ENCODE data around the gene KIF19. TPM values are rescaled to one million over a fixed set of nuclear protein-coding genes. Genes with fewer than 3 reads are reported as not detected.

KIF19 gene
- total and polyA plus RNA-seq, 2 of the 8 experiments (the other 6 are each of a cell fraction or from before 2014, with no cell fraction given), result 0.52 to 0.77 TPM

- H4K8ac ChIP-seq (ENCODE audit: extremely low read depth, insufficient read depth, low read length), result no peak within 1 kb of the TSS; the same call in 1 of the 2 replicates
- H3K79me2 ChIP-seq (ENCODE audit: control insufficient read depth in 1 of 2, insufficient read depth in 2 of 2, low read length in 2 of 2), result no peaks in the 10 kb centered on the region
- no peak within 1 kb of the TSS for H3K14ac ChIP-seq (ENCODE audit: insufficient read length)
- no peaks in the 10 kb centered on the region for H3K9me3 ChIP-seq (ENCODE audit: insufficient read depth in 2 of 2, low read depth in 1 of 2, low read length in 1 of 2)
- peak within 1 kb of the TSS; percentile 46; the same call in 1 of the 2 replicates for H2AFZ ChIP-seq (ENCODE audit: low read length)
- H2AK5ac ChIP-seq (ENCODE audit: low read depth, low read length), result no peak within 1 kb of the TSS
- 40% methylated on average over 16 of the region's 28 CpGs; no CpG with 5 or more reads in 1 of the 2 experiments for WGBS, 2 experiments (ENCODE audit: extremely low coverage in 1 of 2, insufficient coverage in 1 of 2, insufficient read length in 1 of 2, insufficient replicate concordance in 2 of 2, low coverage in 1 of 2, low lambda C conversion rate in 2 of 2, missing lambda C conversion rate in 1 of 2)
- peaks cover 0 to 10% (median 0%) of the 10 kb centered on the region in 4 experiments; a peak in 1 of 8 replicates for H3K36me3 ChIP-seq (ENCODE audit: control insufficient read depth in 2 of 4, insufficient read depth in 4 of 4, low read length in 3 of 4)
- H3K56ac ChIP-seq (replicated peaks; ENCODE audit: insufficient read length, low read depth, low read length), result peak within 1 kb of the TSS; percentile 28
- ChIA-PET CTCF (ENCODE audit: partially characterized antibody) (interaction anchor here (0.7 to 9.2 kb wide), 38 partner anchors 7 to 501 kb away, joined by 3 to 83 read pairs (median 5); partner anchors contain the start of gene GPR142), POLR2A (ENCODE audit: partially characterized antibody) (interaction anchor here (0.6 to 1.6 kb wide), 11 partner anchors 9 to 157 kb away, joined by 3 to 4 read pairs (median 3); no protein-coding TSS in a partner anchor)
- H3K18ac ChIP-seq (ENCODE audit: extremely low read depth, low read length), result peak within 1 kb of the TSS; percentile 93
- no peaks in the 10 kb centered on the region for H3K79me1 ChIP-seq (ENCODE audit: low read depth, low read length)
- peak within 1 kb of the TSS; percentile 61 for H2BK120ac ChIP-seq (replicated peaks; ENCODE audit: low read depth, low read length)
- H3K4me1 ChIP-seq (replicated peaks in 1 of 4; ENCODE audit: control insufficient read depth in 3 of 4, insufficient read depth in 4 of 4, low read length in 3 of 4), result peaks cover 5 to 29% (median 19%) of the 10 kb centered on the region in 4 experiments
- peak within 1 kb of the TSS; percentile 86 for H4K5ac ChIP-seq (ENCODE audit: insufficient read length, low read depth, low read length)
- H3K23ac ChIP-seq (ENCODE audit: insufficient read length), result no peak within 1 kb of the TSS
- DNase-seq (ENCODE audit: low read depth in 1 of 2, low spot score in 2 of 2) (peak in 1 of 2 experiments; percentile 97), FAIRE-seq (no peak)
- peak within 1 kb of the TSS; percentile 92; the same call in 1 of the 2 replicates for H2BK15ac ChIP-seq (ENCODE audit: low read length)
- H2BK20ac ChIP-seq (ENCODE audit: low read length), result peak within 1 kb of the TSS; percentile 98
- H3K23me2 ChIP-seq (ENCODE audit: low read depth, low read length), result peaks cover 1% of the 10 kb centered on the region
- no peaks in the 10 kb centered on the region for H4K20me1 ChIP-seq (replicated peaks in 1 of 2; ENCODE audit: control insufficient read depth in 1 of 2, insufficient read depth in 2 of 2, low read length in 2 of 2)
- H3K4me2 ChIP-seq (ENCODE audit: insufficient read depth in 1 of 2, low read depth in 2 of 2, low read length in 2 of 2), result peak within 1 kb of the TSS; percentile 5 to 80; a peak in 3 of 4 replicates
- H3K9ac ChIP-seq (replicated peaks in 1 of 4; ENCODE audit: extremely low read depth in 1 of 4, low read depth in 3 of 4, low read length in 3 of 4), result peak within 1 kb of the TSS in 2 of 4 experiments; percentile 34 to 45; a peak in 3 of 7 replicates
- H2BK12ac ChIP-seq (ENCODE audit: low read depth, low read length), result peak within 1 kb of the TSS; percentile 85; the same call in 1 of the 2 replicates
- H3K4me3 ChIP-seq (ENCODE audit: extremely low read depth in 1 of 4, insufficient read depth in 2 of 4, low read depth in 3 of 4, low read length in 4 of 4), result peak within 1 kb of the TSS in 3 of 4 experiments; percentile 24 to 54 (median 45); a peak in 6 of 8 replicates
- peak within 1 kb of the TSS; percentile 90 for H4K91ac ChIP-seq (replicated peaks; ENCODE audit: insufficient read length, low read length)
- peak within 1 kb of the TSS; percentile 6 for H3K4ac ChIP-seq (replicated peaks; ENCODE audit: insufficient read length, low read depth, low read length)
- H3K27ac ChIP-seq (ENCODE audit: low read depth, low read length), result peak within 1 kb of the TSS; percentile 48
- peak within 1 kb of the TSS; percentile 83; the same call in 1 of the 2 replicates for H2BK5ac ChIP-seq (ENCODE audit: low read depth, low read length)
- H3K27me3 ChIP-seq (replicated peaks in 1 of 4; ENCODE audit: control insufficient read depth in 3 of 4, extremely low read depth in 1 of 4, insufficient read depth in 3 of 4, low read length in 3 of 4), result no peaks in the 10 kb centered on the region
- TF ChIP-seq HDAC2 (IDR thresholded peaks at IDR 0.05; ENCODE audit: borderline replicate concordance in 1 of 2, low read depth in 2 of 2, low read length in 2 of 2) (0 out of 4 replicates have a peak, but pooled peaks of 1 of the 2 experiments have one; percentile 66), EP300 (IDR thresholded peaks at IDR 0.05; ENCODE audit: borderline replicate concordance in 1 of 2, low read depth in 2 of 2, low read length in 2 of 2) (no peak), TEAD4 (IDR thresholded peaks at IDR 0.05; ENCODE audit: low read depth, low read length) (no peak), YY1 (IDR thresholded peaks at IDR 0.05; ENCODE audit: low read depth, low read length) (no peak), POLR2AphosphoS5 (IDR thresholded peaks at IDR 0.05; ENCODE audit: low read depth, low read length) (0 out of 2 replicates have a peak, but pooled peaks have one; percentile 7), NRF1 (IDR thresholded peaks at IDR 0.05; ENCODE audit: low read depth, low read length) (no peak), KDM5A (IDR thresholded peaks at IDR 0.05; ENCODE audit: low read length) (no peak), MAX (IDR thresholded peaks at IDR 0.05) (peak; percentile 82), CHD1 (IDR thresholded peaks at IDR 0.05; ENCODE audit: low read depth, low read length) (no peak)
These were observed 35.4 kb downstream of the KIF19 start, which contains the start of gene BTBD17 for GRCh38 chr17:74361230-74362068. Gene BTBD17 (minus strand): TSS chr17:74361868. CDS start chr17:74361819, 49 bp downstream.

All from H1 (cell line).